IPS-11a (cell line): Measurements from ENCODE around the gene CCDC13.

Experiments
- H3K4me3 ChIP-seq: one replicate; pipeline ENCODE4 v1.5.1; 2013; ENCODE audit warnings: low read depth, low read length, control low read depth

Gene CCDC13

GRCh38 chr3:42799376-42799775, 26.3 kb upstream of the CCDC13 start:
- H3K4me3 ChIP-seq = no peak overlapping the region

- H3K4me3 ChIP-seq = no peak overlapping the region
Observed at GRCh38 chr3:42796332-42796885, 23.4 kb upstream of the CCDC13 start.

GRCh38 chr3:42795621-42796181, 22.6 kb upstream of the CCDC13 start:
- no peak overlapping the region for H3K4me3 ChIP-seq

DNA sequence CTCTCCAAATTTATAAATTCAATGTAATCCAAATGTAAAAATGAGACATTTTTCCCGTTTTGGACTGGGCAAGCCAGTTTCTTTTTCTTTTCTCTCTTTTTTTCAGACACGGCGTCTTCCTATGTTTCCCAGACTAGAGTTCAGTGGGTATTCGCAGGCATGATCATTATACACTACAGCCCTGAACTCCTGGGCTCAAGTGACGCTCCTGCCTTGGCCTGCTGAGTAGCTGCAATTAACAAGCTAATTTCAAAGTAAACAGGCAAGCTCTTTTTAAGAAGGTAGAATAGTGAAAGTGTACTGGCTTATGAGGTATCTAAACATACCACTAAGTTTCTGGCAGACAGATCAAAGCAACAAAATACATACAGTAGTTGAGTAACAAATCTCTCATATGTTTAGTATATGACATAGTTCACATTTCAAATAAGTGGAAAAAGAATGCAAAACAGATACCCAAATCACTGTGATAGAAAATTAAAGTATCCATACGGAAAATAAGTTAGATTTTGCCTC, 17.7 kb upstream of the CCDC13 start:
- H3K4me3 ChIP-seq = no peak overlapping the region

- no peak overlapping the region for H3K4me3 ChIP-seq
Observed at GRCh38 chr3:42786631-42787030, 13.6 kb upstream of the CCDC13 start.

DNA sequence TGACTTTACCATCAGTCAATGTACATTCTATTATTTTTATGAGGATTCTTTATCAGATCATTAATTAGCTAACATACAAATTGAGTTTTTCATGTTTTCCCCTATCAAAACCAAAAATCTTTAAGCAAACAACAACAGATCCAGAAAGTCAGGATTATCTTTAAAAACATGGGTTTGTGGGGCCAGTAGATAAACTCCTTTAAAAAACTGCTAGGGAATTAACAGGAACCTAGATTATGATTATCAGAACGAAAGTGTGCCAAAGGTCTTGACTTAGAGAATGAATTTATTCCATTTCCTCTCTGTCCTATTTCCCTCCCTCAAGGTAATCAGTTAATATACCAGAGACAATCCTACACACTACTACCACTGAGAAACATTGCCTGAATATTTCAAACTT, 13.2 kb upstream of the CCDC13 start:
- no peak overlapping the region for H3K4me3 ChIP-seq

DNA sequence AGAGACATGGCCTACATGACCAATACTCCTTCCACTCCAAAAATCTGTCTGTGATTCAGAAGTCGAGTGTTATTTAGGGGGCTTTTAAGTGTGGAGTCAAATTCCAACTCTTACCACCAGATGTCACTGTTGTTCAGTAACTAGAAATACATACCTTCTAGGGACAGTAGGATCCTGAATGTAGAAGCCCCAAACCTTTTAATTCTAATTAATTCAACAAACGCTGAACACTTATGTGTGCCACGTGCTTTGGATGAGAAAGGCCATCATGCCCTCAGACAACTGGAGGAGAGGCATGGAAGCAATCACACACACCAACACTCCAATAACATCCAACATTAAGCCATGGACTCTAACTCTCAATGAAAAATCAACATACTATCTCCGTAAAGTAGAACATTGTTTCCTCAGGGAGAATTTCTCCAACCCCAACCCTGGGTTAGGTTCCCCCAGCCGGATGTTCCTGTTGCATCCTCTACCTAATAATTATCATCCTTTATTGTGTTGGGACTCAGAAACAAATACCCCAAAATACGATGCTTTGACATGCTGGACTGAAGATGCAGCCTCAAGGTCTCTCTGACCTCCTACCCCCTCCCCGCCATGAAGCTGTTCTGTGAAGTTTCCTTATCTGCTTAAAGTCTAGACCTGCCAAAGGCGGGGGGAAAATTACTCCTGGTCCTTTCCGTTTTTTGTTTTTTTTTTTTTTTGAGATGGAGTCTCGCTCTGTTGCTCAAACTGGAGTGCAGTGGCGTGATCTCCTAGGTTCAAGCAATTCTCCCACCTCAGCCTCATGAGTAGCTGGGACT, 8.0 kb upstream of the CCDC13 start:
- no peak overlapping the region for H3K4me3 ChIP-seq

DNA sequence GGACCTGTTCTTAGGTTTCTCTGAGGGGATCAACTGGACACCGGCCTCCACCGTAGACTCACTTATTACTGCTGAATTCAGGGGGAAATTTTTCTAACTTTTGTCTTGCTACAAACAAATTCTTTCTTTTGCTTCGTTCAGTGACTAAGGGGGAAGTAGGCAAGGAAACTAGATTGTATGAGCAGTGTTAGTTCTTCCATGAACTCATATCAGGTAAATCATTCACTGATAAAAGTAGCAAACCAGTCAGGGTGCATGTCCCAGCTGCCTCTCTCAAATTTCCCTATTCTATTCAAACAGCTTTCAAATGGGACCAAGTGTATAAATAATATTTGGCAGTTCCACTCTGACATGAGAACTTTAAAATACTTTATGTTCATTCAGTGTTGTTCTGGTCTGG, 7.3 kb upstream of the CCDC13 start:
- H3K4me3 ChIP-seq = no peak overlapping the region

GRCh38 chr3:42778644-42779043, 5.6 kb upstream of the CCDC13 start:
- H3K4me3 ChIP-seq = no peak overlapping the region

- peak overlapping the region; percentile 55 for H3K4me3 ChIP-seq
Observed at GRCh38 chr3:42773409-42773751, 327 bp upstream of the CCDC13 start.

DNA sequence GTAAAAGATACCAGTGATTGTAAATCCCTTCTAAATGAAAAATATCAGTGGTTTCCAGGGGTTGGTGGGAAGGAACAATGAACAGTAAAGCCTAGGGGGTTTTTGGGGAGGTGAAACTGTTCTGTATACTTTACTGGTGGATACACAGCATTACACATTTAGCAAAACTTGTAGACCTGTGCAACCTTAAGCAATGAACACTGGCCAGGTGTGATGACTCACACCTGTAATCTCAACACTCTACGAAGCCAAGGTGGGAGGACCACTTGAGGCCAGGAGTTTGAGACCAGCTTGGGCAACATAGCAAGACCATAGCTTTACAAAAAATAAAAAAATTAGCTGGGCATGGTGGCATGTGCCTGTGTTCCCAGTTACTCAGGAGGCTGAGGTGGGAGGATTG, 1.8 kb downstream of the CCDC13 start:
- no peak overlapping the region for H3K4me3 ChIP-seq

- H3K4me3 ChIP-seq = no peak overlapping the region
Observed at GRCh38 chr3:42769477-42770131, 3.4 kb downstream of the CCDC13 start.

- H3K4me3 ChIP-seq = no peak overlapping the region
Observed at GRCh38 chr3:42764561-42765295, 8.3 kb downstream of the CCDC13 start.

- H3K4me3 ChIP-seq = no peak overlapping the region
Observed at GRCh38 chr3:42764115-42764514, 8.9 kb downstream of the CCDC13 start.

DNA sequence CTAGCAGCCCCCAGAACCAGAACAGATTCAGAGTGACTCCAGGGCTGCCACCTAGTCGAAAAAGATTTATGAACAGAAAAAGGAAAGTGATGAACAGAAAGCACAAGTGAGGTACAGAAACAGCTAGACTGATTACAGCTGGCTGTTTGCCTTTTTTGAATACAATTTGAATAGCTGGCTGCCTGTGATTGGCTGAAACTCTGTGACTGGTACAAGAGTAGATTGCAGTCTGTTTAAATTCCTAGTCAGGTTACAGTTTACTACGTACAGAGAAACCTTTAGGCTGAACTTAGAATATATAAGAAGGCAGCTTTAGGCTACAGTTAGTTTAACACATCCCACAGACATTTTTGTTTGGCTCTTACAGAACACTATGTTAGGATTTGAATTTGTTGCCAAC, 10.0 kb downstream of the CCDC13 start:
- no peak overlapping the region for H3K4me3 ChIP-seq

DNA sequence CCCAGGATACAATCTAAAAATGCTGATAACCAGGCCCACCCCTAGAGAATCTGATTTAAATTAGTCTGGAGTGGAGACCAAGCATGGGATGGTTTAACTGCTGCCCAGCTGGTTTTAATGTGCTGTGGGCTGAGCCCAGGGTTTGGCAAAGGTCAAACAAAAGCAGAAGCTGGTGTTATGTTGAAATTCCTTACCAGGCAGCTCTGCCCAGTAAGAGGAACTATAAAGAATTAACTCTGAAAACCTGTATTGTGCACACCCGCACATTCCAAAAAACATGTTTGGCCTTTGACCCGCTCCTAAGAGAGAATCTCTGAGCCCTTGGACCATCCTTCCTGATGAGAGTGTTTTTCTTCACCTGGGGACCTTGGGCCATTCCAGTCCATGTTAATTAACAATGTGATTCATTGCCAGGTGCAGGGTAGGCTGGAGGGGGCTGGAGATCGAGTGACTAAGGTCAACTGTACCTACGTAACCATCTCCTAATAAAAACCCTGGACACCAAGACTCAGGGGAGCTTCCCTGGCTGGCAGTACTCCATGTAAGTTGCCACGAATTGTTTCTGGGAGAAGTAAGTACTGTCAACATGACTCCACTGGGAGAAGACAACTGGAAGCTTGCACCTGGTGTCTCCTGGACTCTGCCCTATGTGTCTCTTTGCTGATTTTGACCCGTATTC, 10.9 kb downstream of the CCDC13 start:
- H3K4me3 ChIP-seq = no peak overlapping the region

GRCh38 chr3:42758126-42758525, 14.9 kb downstream of the CCDC13 start:
- H3K4me3 ChIP-seq = no peak overlapping the region

GRCh38 chr3:42756681-42757213, 16.3 kb downstream of the CCDC13 start:
- H3K4me3 ChIP-seq = no peak overlapping the region

- H3K4me3 ChIP-seq = no peak overlapping the region
Observed at GRCh38 chr3:42755681-42756578, 17.1 kb downstream of the CCDC13 start.
